Peyer's patch (tissue), 4 donors: ENCODE measurements around the gene ABCA9.

Experiments used
- CTCF ChIP-seq, 6 experiments: fragments of 450-650 bp in 4 of 6; fragments of 200-600 bp in 2 of 6; sonication (generic) in 1 of 6; IDR thresholded peaks; one replicate each; pipeline ENCODE4 v1.5.1; 2017 to 2019; ENCODE audit warnings: antibody characterized with exemption in 6 of 6, mild to moderate bottlenecking in 3 of 6, moderate library complexity in 1 of 6
- POLR2A ChIP-seq, 2 donors: fragments of 450-650 bp; IDR thresholded peaks; one replicate each; pipeline ENCODE4 v1.5.1; 2017; ENCODE audit warnings: antibody characterized with exemption in 2 of 2, mild to moderate bottlenecking in 2 of 2, moderate library complexity in 2 of 2

- no peak for TF ChIP-seq CTCF (IDR thresholded peaks at IDR 0.05)
- TF ChIP-seq POLR2A (IDR thresholded peaks at IDR 0.05), result no peak
Observed at GRCh38 chr17:69078864-69079263, 18.1 kb upstream of the ABCA9 start.
